Liver (tissue), 3 donors: Measurements from ENCODE around the gene LRIT1.

Source experiments
- HNF4G ChIP-seq: IDR thresholded peaks from 2 replicates; pipeline ENCODE4 v1.6.1; 2016; ENCODE audit warnings: antibody characterized with exemption
- YY1 ChIP-seq: IDR thresholded peaks from 2 replicates; pipeline ENCODE4 v1.6.1; 2016; ENCODE audit warnings: antibody characterized with exemption, mild to moderate bottlenecking
- TF ChIP-seq, protein P1 (sequence below): fragments of 150-350 bp; IDR thresholded peaks from 2 replicates; pipeline ENCODE4 v1.5.1; 2017; ENCODE audit warnings: improper control_type of control experiment, low read depth, low read length; ENCODE audit not compliant: missing input control
- donor health status: healthy.
- donor health status: healthy.

GRCh38 chr10:84235096-84235495, 6.2 kb downstream of the LRIT1 start:
- TF ChIP-seq, protein P1, sequence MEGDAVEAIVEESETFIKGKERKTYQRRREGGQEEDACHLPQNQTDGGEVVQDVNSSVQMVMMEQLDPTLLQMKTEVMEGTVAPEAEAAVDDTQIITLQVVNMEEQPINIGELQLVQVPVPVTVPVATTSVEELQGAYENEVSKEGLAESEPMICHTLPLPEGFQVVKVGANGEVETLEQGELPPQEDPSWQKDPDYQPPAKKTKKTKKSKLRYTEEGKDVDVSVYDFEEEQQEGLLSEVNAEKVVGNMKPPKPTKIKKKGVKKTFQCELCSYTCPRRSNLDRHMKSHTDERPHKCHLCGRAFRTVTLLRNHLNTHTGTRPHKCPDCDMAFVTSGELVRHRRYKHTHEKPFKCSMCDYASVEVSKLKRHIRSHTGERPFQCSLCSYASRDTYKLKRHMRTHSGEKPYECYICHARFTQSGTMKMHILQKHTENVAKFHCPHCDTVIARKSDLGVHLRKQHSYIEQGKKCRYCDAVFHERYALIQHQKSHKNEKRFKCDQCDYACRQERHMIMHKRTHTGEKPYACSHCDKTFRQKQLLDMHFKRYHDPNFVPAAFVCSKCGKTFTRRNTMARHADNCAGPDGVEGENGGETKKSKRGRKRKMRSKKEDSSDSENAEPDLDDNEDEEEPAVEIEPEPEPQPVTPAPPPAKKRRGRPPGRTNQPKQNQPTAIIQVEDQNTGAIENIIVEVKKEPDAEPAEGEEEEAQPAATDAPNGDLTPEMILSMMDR = no peak
- TF ChIP-seq HNF4G = no peak
- no peak for TF ChIP-seq YY1
